Astrocyte of the cerebellum (primary cell): ENCODE data around the gene NACC1.

Experiments used
- DNase-seq: peaks from one replicate; pipeline ENCODE4 v3.0.0-alpha.2; 2011; ENCODE audit warnings: low read depth
- H3K4me3 ChIP-seq: 2 replicates; pipeline ENCODE4 v1.5.1; 2011; ENCODE audit warnings: mild to moderate bottlenecking, low read depth, low read length, moderate library complexity
- in situ Hi-C: cut with HindIII; loops from 2 replicates; pipeline ENCODE4 v1.10.0; 2017; ENCODE audit warnings: low sequenced_read_pairs
- TF ChIP-seq, protein P1 (sequence below): IDR thresholded peaks from 2 replicates; pipeline ENCODE4 v1.5.1; 2012; ENCODE audit warnings: low read length, low read depth, moderate library complexity, mild to moderate bottlenecking; ENCODE audit errors: missing control alignments

NACC1 gene

DNA sequence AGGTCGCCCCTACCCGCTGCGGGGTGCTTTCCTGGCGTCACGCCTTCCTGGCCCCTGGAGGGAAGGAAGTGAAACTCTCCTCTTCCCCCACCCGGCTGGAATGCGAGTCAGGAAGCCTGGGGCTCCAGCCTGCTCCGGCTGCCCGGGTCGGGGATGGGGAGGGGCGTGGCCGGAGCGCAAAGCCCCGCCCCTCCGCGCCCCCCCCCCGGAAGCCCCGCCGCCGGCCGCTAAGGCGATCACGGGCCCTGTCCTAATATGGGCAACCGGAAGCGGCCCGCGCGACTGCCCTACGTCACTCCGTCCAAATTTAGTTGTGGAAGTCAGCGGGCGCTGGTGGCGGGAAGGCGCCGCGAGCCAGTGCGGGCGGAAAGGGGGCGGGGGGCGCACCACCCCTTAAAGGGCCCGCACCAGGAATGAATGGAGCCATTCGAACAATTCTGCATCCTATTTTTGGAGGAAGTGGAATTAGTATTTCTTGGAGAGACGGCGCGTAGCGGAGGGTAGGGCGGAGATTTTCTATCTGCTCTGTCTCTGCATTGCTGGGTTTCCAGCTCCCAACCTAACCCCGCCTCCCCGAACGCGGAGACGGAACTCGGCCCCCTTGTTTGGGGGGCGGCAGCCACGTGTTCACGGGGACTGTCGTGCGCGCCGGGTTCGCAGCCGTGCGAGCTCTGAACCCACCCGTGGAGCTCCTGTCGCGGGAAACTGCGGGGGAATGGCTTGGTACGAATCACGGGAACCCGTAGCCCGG, 33.7 kb downstream of the NACC1 start:
- H3K4me3 ChIP-seq: peak overlapping the region; percentile 95
- TF ChIP-seq, protein P1, sequence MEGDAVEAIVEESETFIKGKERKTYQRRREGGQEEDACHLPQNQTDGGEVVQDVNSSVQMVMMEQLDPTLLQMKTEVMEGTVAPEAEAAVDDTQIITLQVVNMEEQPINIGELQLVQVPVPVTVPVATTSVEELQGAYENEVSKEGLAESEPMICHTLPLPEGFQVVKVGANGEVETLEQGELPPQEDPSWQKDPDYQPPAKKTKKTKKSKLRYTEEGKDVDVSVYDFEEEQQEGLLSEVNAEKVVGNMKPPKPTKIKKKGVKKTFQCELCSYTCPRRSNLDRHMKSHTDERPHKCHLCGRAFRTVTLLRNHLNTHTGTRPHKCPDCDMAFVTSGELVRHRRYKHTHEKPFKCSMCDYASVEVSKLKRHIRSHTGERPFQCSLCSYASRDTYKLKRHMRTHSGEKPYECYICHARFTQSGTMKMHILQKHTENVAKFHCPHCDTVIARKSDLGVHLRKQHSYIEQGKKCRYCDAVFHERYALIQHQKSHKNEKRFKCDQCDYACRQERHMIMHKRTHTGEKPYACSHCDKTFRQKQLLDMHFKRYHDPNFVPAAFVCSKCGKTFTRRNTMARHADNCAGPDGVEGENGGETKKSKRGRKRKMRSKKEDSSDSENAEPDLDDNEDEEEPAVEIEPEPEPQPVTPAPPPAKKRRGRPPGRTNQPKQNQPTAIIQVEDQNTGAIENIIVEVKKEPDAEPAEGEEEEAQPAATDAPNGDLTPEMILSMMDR: no peak
- in situ Hi-C loops: no loop called here
- peak; percentile 92 for DNase-seq

DNA sequence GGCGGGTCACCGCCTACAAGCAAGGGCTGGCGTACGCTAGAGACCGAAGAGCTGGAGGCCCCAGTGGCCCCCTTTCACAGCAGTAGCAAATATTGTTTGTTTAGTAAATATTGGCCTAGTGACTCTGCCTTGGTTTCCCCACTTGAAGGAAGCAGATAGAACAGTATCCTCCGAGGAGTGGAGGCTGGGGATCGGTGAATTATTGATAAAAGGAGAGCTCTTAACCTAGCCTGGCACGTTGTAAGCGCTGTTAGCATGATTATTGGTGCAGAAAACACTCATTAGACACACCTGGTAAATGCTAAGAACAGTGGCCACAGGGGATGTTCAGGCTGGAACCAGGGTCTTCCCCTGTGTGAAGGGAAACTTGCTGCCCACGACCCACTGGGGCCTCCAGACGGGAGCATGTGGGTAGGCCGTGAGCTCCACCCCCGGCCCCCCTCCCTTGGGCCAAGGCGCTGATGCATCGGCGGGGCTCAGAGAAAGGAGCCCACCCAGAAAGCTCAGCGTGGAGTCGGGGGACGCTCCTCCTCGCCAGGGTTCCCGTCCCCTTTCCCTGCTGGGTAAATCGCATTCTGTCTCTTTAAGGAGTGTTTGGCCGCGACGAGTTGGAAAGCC, 34.4 kb downstream of the NACC1 start:
- TF ChIP-seq, protein P1: no peak
- in situ Hi-C loops: no loop called here
- no peak for DNase-seq
- peak overlapping the region; percentile 89 for H3K4me3 ChIP-seq

DNA sequence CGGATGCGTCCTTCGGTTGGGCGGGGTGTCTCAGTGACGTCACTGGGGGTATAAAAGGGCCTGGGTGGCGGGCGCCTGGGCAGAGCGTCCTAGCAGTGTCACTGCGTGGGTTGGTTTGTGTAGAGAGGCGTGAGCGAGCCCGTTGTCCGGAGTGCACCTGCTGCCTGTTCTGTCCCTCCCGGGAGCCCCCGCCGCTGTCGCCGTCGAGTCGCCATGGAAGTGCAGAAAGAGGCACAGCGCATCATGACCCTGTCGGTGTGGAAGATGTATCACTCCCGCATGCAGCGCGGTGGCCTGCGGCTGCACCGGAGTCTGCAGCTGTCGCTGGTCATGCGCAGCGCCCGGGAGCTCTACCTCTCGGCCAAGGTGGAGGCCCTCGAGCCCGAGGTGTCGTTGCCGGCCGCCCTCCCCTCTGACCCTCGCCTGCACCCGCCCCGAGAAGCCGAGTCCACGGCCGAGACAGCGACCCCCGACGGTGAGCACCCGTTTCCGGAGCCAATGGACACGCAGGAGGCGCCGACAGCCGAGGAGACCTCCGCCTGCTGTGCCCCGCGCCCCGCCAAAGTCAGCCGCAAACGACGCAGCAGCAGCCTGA, 35.0 kb downstream of the NACC1 start:
- in situ Hi-C loops: no loop called here
- peak; percentile 81 for DNase-seq
- H3K4me3 ChIP-seq: peak overlapping the region; percentile 89
- TF ChIP-seq, protein P1: no peak

DNA sequence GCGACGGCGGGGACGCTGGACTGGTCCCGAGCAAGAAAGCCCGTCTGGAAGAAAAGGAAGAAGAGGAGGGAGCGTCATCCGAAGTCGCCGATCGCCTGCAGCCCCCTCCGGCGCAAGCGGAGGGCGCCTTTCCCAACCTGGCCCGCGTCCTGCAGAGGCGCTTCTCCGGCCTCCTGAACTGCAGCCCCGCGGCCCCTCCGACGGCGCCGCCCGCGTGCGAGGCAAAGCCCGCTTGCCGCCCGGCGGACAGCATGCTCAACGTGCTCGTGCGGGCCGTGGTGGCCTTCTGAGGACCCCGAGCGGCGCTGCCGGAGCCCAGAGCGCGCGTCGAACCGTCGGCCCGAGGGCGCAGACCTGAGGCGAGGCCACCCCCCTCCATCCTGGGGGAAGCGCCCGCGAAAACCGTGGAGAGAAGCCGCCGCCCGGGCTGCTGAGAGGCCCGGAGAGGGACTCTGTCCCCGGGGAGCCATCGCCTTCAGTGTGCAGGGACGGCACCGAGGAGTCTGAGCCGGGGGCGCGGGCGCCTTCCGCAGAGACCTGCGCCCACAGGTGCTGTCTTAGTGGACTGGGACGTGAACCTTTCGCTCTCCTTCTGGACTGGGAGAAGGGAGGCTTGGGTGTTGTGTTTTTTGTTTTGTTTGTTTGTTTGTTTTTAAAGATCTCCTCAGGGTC, 35.6 kb downstream of the NACC1 start:
- no peak for DNase-seq
- in situ Hi-C loops: no loop called here

DNA sequence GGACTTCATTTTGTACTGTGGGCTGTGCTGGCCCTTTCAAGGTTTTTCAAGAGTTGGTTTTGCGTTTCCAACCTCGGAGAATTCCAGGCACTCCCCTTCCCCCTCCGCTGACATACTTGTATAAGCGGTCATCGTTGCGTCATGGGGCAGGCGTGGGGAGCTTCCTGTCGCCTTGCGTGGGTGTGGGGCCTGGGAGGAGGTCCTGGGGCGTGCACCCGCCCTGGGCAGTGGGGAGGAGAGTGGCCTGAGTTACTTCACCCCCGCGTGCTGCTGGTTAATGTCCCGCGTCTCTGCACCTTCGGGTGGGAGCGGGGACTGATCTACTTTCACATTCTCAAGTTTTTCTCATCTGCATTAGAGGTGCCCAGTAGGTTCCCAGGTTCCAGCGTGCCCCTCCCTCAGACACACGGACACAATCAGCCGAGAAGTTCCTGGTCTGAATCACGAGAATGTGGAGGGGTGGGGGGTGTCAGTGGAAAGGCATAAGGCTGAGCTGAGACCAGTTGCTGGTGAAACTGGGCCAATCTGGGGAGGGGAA, 36.2 kb downstream of the NACC1 start:
- peak overlapping the region; percentile 89 for H3K4me3 ChIP-seq
- TF ChIP-seq, protein P1: no peak
- in situ Hi-C loops: no loop called here
- DNase-seq: peak; percentile 69

More for the DNA sequence above, 35.6 kb downstream of the NACC1 start:
- H3K4me3 ChIP-seq: peak overlapping the region; percentile 89
- TF ChIP-seq, protein P1: peak; percentile 9

DNA sequence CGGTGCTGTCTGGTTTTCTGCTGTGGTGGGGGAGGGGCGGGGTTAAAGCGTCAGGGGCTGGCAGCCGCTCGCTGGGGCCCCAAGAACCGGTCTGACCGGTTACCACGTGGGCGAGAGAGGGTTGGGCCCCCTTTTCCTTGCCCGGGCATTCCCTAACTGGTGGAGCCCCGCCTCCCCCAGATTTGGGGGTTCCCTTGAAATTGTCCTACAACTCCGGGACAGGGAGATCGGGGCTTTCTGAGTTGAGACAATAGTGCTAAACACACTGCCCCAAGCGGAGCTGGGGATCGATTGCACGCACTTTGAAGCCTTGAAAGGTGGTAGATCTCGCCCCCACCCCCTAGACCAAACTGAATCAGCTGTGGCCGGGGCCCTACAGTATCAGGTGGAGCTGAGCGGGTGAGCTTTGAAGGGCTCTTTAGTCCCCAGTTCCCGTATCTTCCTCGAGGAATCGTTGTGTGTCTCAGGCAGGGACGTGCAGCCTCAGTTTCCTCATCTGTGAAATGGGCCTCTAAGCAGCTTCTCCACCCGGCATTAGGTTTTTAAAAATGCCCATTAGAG, 36.9 kb downstream of the NACC1 start:
- in situ Hi-C loops: no loop called here

More for the DNA sequence above, 36.9 kb downstream of the NACC1 start:
- peak overlapping the region; percentile 89 for H3K4me3 ChIP-seq
- DNase-seq: no peak
- TF ChIP-seq, protein P1: peak; percentile 42
